Stomach (tissue), 4 donors: Measurements from ENCODE around the gene SIK3.

Experiments used
- EP300 ChIP-seq: sonication (generic); formaldehyde crosslinking; IDR thresholded peaks from one replicate; pipeline ENCODE4 v1.6.1; 2017; ENCODE audit warnings: antibody characterized with exemption
- POLR2A ChIP-seq, 4 donors: fragments of 450-650 bp; IDR thresholded peaks; one replicate each; pipeline ENCODE4 v1.6.1; 2016; ENCODE audit warnings: antibody characterized with exemption in 4 of 4, control low read depth in 2 of 4, mild to moderate bottlenecking in 1 of 4, moderate library complexity in 1 of 4
- POLR2AphosphoS5 ChIP-seq, 3 donors: sonication (generic); formaldehyde crosslinking; IDR thresholded peaks; one replicate each; pipeline ENCODE4 v1.6.1; 2016; ENCODE audit warnings: antibody characterized with exemption in 3 of 3
- TF ChIP-seq, protein P1 (sequence below), 7 experiments: fragments of 450-650 bp in 4 of 7; fragments of 200-600 bp in 3 of 7; sonication (generic) in 3 of 7; IDR thresholded peaks; one replicate each; pipeline ENCODE4 v1.5.1; 2016 to 2019; ENCODE audit warnings: antibody characterized with exemption in 7 of 7, control low read depth in 2 of 7, mild to moderate bottlenecking in 1 of 7

DNA sequence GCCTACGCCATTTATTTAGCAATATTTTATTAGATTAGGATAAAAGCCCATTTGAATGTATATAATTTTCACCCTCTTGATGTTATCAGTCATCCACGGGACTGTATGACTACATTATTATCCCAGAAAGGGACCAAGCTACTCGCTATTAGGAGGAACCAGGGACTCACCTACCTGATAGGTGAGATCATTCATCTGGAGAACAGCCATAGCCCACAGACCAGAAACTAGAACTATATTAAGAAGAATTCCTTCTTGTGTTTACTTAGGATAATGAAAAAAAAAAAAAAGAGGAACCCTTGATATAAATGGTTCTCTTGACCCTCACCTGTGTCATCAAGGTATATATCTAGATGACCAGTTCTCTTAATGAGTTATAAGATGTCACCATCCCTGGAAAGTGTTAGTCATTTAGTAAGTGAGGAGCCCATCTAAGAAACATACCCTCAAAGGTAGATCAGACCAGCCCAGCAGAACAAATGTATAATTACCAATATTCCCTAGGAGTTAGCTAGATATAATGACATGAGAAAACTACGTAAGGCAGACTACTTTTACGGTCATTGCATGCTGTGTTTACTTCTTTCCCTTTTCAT lies 8.0 kb downstream of the SIK3 start:
- TF ChIP-seq, protein P1, sequence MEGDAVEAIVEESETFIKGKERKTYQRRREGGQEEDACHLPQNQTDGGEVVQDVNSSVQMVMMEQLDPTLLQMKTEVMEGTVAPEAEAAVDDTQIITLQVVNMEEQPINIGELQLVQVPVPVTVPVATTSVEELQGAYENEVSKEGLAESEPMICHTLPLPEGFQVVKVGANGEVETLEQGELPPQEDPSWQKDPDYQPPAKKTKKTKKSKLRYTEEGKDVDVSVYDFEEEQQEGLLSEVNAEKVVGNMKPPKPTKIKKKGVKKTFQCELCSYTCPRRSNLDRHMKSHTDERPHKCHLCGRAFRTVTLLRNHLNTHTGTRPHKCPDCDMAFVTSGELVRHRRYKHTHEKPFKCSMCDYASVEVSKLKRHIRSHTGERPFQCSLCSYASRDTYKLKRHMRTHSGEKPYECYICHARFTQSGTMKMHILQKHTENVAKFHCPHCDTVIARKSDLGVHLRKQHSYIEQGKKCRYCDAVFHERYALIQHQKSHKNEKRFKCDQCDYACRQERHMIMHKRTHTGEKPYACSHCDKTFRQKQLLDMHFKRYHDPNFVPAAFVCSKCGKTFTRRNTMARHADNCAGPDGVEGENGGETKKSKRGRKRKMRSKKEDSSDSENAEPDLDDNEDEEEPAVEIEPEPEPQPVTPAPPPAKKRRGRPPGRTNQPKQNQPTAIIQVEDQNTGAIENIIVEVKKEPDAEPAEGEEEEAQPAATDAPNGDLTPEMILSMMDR (IDR thresholded peaks at IDR 0.05): no peak
- TF ChIP-seq POLR2AphosphoS5 (IDR thresholded peaks at IDR 0.05) (no peak), EP300 (no peak), POLR2A (IDR thresholded peaks at IDR 0.05) (no peak)
